Activated CD4-positive, alpha-beta T cell treated with anti-CD3 and anti-CD28 coated beads for 36 hours (primary cell): ENCODE results near the gene TNRC6B. TPM values are rescaled to one million over a fixed set of nuclear protein-coding genes. Genes with fewer than 3 reads are reported as not detected.
A peak's percentile ranks its signal among the peaks of the same experiment; 100 is the strongest.
"Not testable (repeated sequence)": the region's sequence is repeated elsewhere in the genome, so short reads cannot be mapped to it uniquely, and the experiment has no call there.

Source experiments
- ATAC-seq: fragments of 200-7000 bp; cut with Tn5 transposase; one replicate; pipeline ENCODE4 v1.10.0; 2021; ENCODE audit warnings: mild to moderate bottlenecking, moderate library complexity
- CTCF ChIA-PET: fragments of 350-600 bp; sonication (Branson Sonifier 250); formaldehyde crosslinking; loops from one replicate; lab custom pipeline; 2021; ENCODE audit warnings: antibody characterized with exemption; lab: Charles Lee
- POLR2A ChIA-PET: fragments of 350-600 bp; sonication (Branson Sonifier 250); formaldehyde crosslinking; loops from one replicate; lab custom pipeline; 2021; ENCODE audit warnings: antibody characterized with exemption, inconsistent platforms; lab: Charles Lee
- DNase-seq: peaks from one replicate; pipeline ENCODE4 v3.0.0-alpha.2; 2020
- H3K27ac Mint-ChIP-seq: one replicate; pipeline ENCODE4 v1.8.0; 2021; ENCODE audit warnings: mixed read lengths
- H3K27me3 Mint-ChIP-seq: one replicate; pipeline ENCODE4 v1.8.0; 2021; ENCODE audit warnings: mixed read lengths
- H3K36me3 Mint-ChIP-seq: one replicate; pipeline ENCODE4 v1.8.0; 2021; ENCODE audit warnings: low read depth, mixed read lengths
- H3K4me1 Mint-ChIP-seq: one replicate; pipeline ENCODE4 v1.8.0; 2021; ENCODE audit warnings: mixed read lengths
- H3K4me3 Mint-ChIP-seq: one replicate; pipeline ENCODE4 v1.8.0; 2021; ENCODE audit warnings: mild to moderate bottlenecking, moderate library complexity, mixed read lengths
- H3K9me3 Mint-ChIP-seq: one replicate; pipeline ENCODE4 v1.8.0; 2021; ENCODE audit warnings: low read depth, mixed read lengths
- intact Hi-C, 2 experiments: fragments of 100-400 bp; cut with DNase I in 1 of 2; cut with micrococcal nuclease in 1 of 2; formaldehyde crosslinking; loops; one replicate each; pipeline versions ENCODE4 v1.14.2 to v1.15.1; 2022 to 2024; cut with DNase I, micrococcal nuclease
- total RNA-seq, 2 experiments: library from RNA; stranded (reverse); gene quantifications; one replicate each; pipeline ENCODE4 v1.2.3, GENCODE V29; 2021

TNRC6B gene
- total RNA-seq, 2 experiments from 2014 or later: 37.3 to 40.3 TPM

DNA sequence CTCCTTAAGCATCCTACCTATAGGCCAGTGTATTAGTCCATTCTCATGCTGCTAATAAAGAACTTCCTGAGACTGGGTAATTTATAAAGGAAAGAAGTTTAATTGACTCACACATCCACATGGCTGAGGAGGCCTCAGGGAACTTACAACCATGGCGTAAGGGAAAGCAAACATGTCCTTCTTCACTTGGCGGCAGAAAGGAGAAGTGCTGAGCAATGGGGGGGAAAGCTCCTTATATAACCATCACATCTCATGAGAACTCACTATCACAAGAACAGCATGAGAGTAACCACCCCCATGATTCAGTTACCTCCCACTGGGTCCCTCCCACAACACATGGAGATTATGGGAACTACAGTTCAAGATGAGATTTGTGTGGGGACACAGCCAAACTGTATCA lies 12.2 kb upstream of the TNRC6B start:
- DNase-seq, H3K4me3 Mint-ChIP-seq, H3K4me1 Mint-ChIP-seq, intact Hi-C loops, H3K9me3 Mint-ChIP-seq, ATAC-seq, POLR2A ChIA-PET, H3K27ac Mint-ChIP-seq, H3K27me3 Mint-ChIP-seq, CTCF ChIA-PET: not testable (repeated sequence)
- H3K36me3 Mint-ChIP-seq: peaks cover 24% of the 10 kb centered on the region

GRCh38 chr22:40175611-40176244 lies 2.0 kb upstream of the TNRC6B start:
- Mint-ChIP-seq H3K4me3 (no peak overlapping the region), H3K27ac (peak overlapping the region; percentile 92), H3K4me1 (peaks cover 47% of the 10 kb centered on the region), H3K36me3 (peaks cover 9% of the 10 kb centered on the region), H3K9me3 (no peaks in the 10 kb centered on the region), H3K27me3 (no peaks in the 10 kb centered on the region)
- POLR2A ChIA-PET: interaction anchor here (0.7 kb wide), 1 partner anchor 169 kb away, joined by 4 read pairs; no protein-coding TSS in a partner anchor
- CTCF ChIA-PET: interaction anchor here (1.0 kb wide), 1 partner anchor 14 kb away, joined by 7 read pairs; no protein-coding TSS in a partner anchor
- ATAC-seq (no peak), DNase-seq (no peak)
- intact Hi-C loops: loop anchor here (2.0 to 5.0 kb wide), 6 partner anchors 42 to 157 kb away; no protein-coding TSS in a partner anchor

GRCh38 chr22:40176921-40177737 lies 596 bp upstream of the TNRC6B start:
- ChIA-PET POLR2A (interaction anchor here (0.6 to 4.6 kb wide), 22 partner anchors 16 to 679 kb away, joined by 3 to 71 read pairs (median 4); partner anchors contain the start of genes ADSL and ST13), CTCF (interaction anchor here (0.6 to 2.3 kb wide), 15 partner anchors 14 to 171 kb away, joined by 3 to 9 read pairs (median 3); partner anchors contain the start of gene ADSL)
- H3K27ac Mint-ChIP-seq: peak overlapping the region; percentile 92
- no peaks in the 10 kb centered on the region for H3K9me3 Mint-ChIP-seq
- peak overlapping the region; percentile 89 for H3K4me3 Mint-ChIP-seq
- DNase-seq (peak; percentile 90), ATAC-seq (peak; percentile 73)
- peaks cover 8% of the 10 kb centered on the region for H3K36me3 Mint-ChIP-seq
- H3K4me1 Mint-ChIP-seq: peaks cover 55% of the 10 kb centered on the region
- no peaks in the 10 kb centered on the region for H3K27me3 Mint-ChIP-seq
- intact Hi-C loops: loop anchor here (1.0 to 5.0 kb wide), 13 partner anchors 19 to 645 kb away; partner anchors contain the start of genes ADSL (in 2 of the 2), MRTFA (in 1 of the 2) and RPS19BP1 (in 1 of the 2)

DNA sequence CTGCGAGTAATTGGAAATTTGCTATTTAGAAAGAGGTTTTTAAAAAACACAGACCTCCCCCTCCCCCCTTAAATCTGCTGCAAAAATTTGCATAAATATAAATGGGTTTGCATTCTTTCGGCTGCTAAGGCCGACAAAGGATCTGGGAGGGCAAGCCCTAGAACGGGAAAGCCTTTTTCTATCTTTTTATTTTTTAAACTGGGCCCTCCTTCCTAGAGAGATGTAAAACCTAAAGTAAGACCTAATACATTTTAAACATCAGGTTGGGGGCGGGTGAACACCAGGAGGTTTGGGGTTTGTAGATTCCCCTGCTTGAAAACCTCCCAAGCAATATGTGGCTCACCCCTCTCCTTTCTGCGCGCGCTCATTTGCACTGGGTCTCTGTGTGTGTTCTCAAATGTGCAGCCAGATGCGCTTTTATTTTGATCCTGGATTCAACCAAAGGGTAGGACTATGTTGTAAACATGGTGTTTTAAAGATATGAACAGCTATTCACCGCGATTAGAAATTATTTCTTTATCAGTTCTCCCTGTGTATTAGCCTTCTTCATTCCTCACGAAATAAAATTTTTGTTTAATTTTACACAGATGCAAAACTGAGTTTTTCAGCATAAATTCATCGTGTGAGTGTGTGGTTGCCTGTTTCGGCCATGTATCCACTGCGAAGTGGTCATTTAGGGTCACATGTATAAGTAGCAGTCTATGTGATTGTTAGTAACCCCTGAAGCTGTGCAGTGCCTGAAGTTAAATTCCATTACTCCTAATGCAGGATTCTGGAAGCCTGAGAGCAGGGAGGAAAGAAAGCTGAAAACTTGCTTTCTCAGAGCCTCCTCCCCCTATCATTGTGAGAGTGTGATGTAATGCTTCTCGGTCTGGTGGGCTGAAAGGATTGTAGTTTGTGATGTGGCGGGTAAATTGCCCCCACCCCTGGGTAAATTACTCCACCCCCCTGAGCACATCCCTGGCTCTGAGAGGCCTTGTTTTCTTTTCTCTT lies 988 bp downstream of the TNRC6B start:
- POLR2A ChIA-PET: interaction anchor here (0.9 to 4.6 kb wide), 4 partner anchors 24 to 133 kb away, joined by 3 to 71 read pairs (median 4); no protein-coding TSS in a partner anchor
- H3K4me3 Mint-ChIP-seq: peak overlapping the region; percentile 89
- intact Hi-C loops: loop anchor here (2.0 to 5.0 kb wide), 4 partner anchors 39 to 274 kb away; no protein-coding TSS in a partner anchor
- H3K4me1 Mint-ChIP-seq: peaks cover 64% of the 10 kb centered on the region
- H3K9me3 Mint-ChIP-seq: no peaks in the 10 kb centered on the region
- CTCF ChIA-PET: interaction anchor here (0.6 to 2.8 kb wide), 10 partner anchors 13 to 1473 kb away, joined by 3 to 16 read pairs (median 4); partner anchors contain the start of genes ADSL and GTPBP1
- H3K36me3 Mint-ChIP-seq: peaks cover 8% of the 10 kb centered on the region
- DNase-seq (peak; percentile 71), ATAC-seq (peak; percentile 13)
- peak overlapping the region; percentile 92 for H3K27ac Mint-ChIP-seq
- H3K27me3 Mint-ChIP-seq: no peaks in the 10 kb centered on the region

DNA sequence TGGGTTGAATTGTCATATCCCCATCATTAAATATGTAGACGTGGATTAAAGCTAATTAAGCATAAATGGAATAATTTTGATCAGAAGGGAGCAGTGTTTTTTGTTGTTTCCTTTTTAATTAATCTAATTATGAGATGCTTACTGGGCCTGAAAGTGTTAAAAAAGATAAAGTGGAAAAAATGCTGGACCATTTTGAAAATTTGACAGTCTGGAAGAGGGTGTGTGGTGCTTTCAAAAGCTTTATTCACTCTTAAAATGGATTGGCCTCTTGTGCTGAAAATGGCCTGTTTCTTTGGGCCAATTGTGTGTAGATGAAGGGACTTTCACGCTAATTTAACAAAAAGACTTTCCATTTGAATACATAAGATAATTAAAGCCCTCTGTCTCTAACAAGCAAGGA lies 1.8 kb downstream of the TNRC6B start:
- H3K9me3 Mint-ChIP-seq: no peaks in the 10 kb centered on the region
- H3K27ac Mint-ChIP-seq: peak overlapping the region; percentile 92
- ChIA-PET POLR2A (interaction anchor here (0.9 to 4.6 kb wide), 3 partner anchors 23 to 134 kb away, joined by 3 to 71 read pairs (median 3); no protein-coding TSS in a partner anchor), CTCF (interaction anchor here (0.5 to 2.8 kb wide), 14 partner anchors 9 to 1474 kb away, joined by 3 to 16 read pairs (median 3); partner anchors contain the start of gene GTPBP1)
- H3K36me3 Mint-ChIP-seq: peaks cover 11% of the 10 kb centered on the region
- no peaks in the 10 kb centered on the region for H3K27me3 Mint-ChIP-seq
- peaks cover 70% of the 10 kb centered on the region for H3K4me1 Mint-ChIP-seq
- intact Hi-C loops: loop anchor here (2.0 to 5.0 kb wide), 4 partner anchors 38 to 275 kb away; no protein-coding TSS in a partner anchor
- peak overlapping the region; percentile 89 for H3K4me3 Mint-ChIP-seq
- DNase-seq (no peak), ATAC-seq (no peak)

GRCh38 chr22:40180403-40180802 lies 2.7 kb downstream of the TNRC6B start:
- Mint-ChIP-seq H3K4me1 (peaks cover 72% of the 10 kb centered on the region), H3K36me3 (peaks cover 13% of the 10 kb centered on the region), H3K9me3 (no peaks in the 10 kb centered on the region), H3K27me3 (no peaks in the 10 kb centered on the region), H3K4me3 (peak overlapping the region; percentile 89), H3K27ac (peak overlapping the region; percentile 83)
- no peak for ATAC-seq
- ChIA-PET POLR2A (interaction anchor here (1.0 to 4.6 kb wide), 3 partner anchors 22 to 135 kb away, joined by 3 to 71 read pairs (median 3); no protein-coding TSS in a partner anchor), CTCF (interaction anchor here (0.8 to 2.8 kb wide), 9 partner anchors 8 to 168 kb away, joined by 3 to 16 read pairs (median 4); no protein-coding TSS in a partner anchor)
- intact Hi-C loops: no loop called here
- no peak for DNase-seq

GRCh38 chr22:40181323-40181722 lies 3.6 kb downstream of the TNRC6B start:
- intact Hi-C loops: no loop called here
- Mint-ChIP-seq H3K4me1 (peaks cover 72% of the 10 kb centered on the region), H3K4me3 (no peak overlapping the region)

DNA sequence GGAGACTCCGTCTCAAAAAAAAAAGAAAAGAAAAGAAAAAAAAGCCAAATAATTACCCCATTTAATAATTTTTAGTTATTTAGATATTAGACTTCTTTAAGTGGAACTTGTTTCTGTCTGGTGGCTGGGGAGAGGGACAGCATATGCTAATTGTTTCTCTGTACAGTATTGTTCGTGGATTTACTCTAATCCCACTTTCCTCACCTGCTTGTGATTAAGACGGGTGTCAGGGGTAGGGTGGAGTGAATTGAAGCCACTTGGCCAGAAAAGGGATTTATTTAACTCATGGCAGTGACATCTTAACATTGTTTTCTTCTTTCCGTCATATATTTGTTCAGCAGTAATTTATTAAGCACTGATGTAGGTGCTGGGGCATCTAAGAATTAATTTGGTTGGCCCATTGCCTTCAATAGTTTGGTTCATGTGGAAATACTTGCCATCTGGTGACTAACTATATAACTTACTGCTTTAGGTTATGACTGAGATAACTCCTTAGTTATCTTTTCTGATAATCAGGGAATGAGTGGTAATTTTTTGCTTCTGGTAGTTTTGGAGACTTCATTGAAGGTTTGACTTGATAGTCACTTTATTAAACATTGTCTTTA lies 4.6 kb downstream of the TNRC6B start:
- CTCF ChIA-PET: no interaction called here
- POLR2A ChIA-PET: no interaction called here
- peak overlapping the region; percentile 61 for H3K4me3 Mint-ChIP-seq
- intact Hi-C loops: loop anchor here in 1 of 2 experiments (1.0 kb wide), 1 partner anchor 59 kb away; no protein-coding TSS in a partner anchor
- H3K4me1 Mint-ChIP-seq: peaks cover 64% of the 10 kb centered on the region
- ATAC-seq (no peak), DNase-seq (no peak)
- no peaks in the 10 kb centered on the region for H3K9me3 Mint-ChIP-seq
- H3K36me3 Mint-ChIP-seq: peaks cover 17% of the 10 kb centered on the region
- H3K27ac Mint-ChIP-seq: peak overlapping the region; percentile 89
- H3K27me3 Mint-ChIP-seq: no peaks in the 10 kb centered on the region

More at GRCh38 chr22:40181323-40181722, 3.6 kb downstream of the TNRC6B start:
- Mint-ChIP-seq H3K27me3 (no peaks in the 10 kb centered on the region), H3K9me3 (no peaks in the 10 kb centered on the region), H3K27ac (no peak overlapping the region), H3K36me3 (peaks cover 17% of the 10 kb centered on the region)
- POLR2A ChIA-PET: no interaction called here
- no peak for ATAC-seq
- CTCF ChIA-PET: interaction anchor here (1.1 to 2.8 kb wide), 2 partner anchors 37 to 167 kb away, joined by 3 to 16 read pairs; no protein-coding TSS in a partner anchor
- no peak for DNase-seq

DNA sequence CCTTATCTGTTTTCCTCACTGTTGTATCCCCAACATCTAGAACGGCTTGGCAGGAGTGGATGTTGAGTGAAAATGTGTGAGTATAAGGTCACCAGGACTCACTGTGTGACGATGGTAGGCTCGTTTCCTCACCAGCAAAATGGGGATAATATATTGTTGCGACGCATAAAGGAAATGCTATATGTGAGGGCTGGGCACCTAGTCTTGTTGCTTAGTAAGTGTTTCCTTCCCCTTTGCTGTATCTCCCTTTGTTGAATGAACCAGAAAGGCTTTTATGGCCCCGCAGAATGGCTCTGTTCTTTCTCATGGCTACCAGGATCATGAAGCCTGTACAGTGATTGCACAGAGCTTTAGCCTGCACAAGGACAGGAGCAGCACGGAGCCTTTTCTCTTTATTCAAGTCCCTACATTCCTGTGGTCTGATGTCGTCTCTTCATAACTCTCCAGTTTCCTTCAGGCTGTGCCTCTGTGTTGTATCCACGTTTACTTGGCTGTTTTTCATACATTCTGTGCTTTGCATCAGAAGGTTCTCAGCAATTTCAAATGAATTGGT lies 5.4 kb downstream of the TNRC6B start:
- ATAC-seq (peak; percentile 76), DNase-seq (peak; percentile 30)
- intact Hi-C loops: no loop called here
- ChIA-PET POLR2A (no interaction called here), CTCF (interaction anchor here (1.0 kb wide), 1 partner anchor 93 kb away, joined by 3 read pairs; no protein-coding TSS in a partner anchor)
- Mint-ChIP-seq H3K9me3 (no peaks in the 10 kb centered on the region), H3K4me1 (peaks cover 69% of the 10 kb centered on the region), H3K36me3 (peaks cover 16% of the 10 kb centered on the region), H3K4me3 (peak overlapping the region; percentile 61), H3K27me3 (no peaks in the 10 kb centered on the region), H3K27ac (peak overlapping the region; percentile 89)
